Measurements from ENCODE around the gene TRIM65.
A peak's percentile ranks its signal among the peaks of the same experiment; 100 is the strongest.

The TRIM65 gene

DNA sequence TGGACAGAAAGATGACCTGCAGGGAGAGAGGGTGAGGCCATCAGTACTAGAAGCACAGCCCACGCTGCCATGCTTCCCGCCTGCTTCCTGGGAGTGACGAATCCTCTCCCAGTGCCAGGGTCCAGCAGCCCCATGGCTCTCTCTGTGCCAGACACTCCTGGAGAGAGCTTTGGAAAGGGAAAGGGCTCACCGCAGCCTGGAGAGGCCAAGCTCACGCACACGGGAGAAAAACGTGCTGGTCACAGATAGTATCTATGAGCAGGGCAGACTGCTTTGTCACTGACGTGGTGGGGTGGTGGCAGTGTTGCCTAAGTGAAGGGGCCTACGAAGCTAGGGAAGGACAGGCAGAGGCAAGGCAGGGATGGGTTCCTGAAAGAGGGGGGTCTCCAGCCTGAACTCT lies 47.0 kb downstream of the TRIM65 start:
- no peak for DNase-seq

DNA sequence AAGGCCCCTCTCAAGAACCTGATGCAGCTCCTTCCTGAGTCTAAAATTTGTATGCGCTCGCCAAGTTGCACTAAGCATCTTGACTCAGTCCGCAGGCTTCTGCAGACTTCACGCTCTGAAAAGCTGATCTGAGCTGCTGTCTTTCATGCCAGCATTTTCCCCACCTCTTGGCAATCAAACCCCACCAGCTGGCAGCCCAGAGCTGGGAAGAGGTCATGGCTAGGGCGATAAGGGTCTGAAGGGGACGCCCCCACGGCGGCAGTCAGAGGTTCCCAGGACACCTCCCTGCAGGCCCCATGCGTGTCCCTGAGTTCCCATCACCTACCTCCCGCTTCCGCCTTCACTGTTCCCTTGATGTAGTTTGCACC lies 47.5 kb downstream of the TRIM65 start:
- no peak for DNase-seq

DNA sequence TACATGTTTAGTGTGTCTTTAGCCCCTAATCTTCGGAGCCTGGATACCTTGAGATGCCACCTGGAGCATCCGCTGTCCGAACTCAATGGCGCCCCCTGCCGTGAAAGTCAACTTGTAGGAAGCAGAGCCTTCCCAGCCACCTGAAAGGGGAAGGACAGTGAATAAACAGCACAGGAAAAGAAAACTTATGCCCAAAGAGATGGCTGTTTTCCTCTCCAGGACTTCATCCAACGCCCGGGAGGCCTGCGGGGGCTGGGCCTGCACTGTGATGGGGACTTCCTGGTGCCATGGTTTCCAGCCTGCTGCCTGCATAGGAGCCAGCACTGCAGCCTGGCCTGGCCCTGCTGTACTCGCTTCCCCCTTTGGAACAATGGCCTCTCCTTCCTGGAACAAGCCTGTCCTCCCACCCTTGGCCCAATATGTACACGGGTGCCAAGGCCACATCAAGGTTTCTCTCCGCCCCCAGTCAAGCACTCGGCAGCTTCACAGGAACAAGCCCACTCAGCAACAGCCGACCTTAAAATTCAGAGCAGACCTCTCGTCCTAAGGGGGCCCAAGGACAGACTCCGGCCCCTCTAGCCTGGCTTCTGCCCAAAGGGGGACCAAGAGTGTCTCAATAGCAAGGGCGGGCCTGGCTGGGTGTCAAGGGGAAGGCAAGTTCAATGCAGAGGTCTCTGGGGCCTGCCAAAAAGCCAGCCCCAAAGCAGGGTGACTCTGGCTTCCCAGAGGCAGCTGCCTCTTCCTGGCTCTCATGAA lies 48.0 kb downstream of the TRIM65 start:
- DNase-seq, result peak; percentile 41 to 62

DNA sequence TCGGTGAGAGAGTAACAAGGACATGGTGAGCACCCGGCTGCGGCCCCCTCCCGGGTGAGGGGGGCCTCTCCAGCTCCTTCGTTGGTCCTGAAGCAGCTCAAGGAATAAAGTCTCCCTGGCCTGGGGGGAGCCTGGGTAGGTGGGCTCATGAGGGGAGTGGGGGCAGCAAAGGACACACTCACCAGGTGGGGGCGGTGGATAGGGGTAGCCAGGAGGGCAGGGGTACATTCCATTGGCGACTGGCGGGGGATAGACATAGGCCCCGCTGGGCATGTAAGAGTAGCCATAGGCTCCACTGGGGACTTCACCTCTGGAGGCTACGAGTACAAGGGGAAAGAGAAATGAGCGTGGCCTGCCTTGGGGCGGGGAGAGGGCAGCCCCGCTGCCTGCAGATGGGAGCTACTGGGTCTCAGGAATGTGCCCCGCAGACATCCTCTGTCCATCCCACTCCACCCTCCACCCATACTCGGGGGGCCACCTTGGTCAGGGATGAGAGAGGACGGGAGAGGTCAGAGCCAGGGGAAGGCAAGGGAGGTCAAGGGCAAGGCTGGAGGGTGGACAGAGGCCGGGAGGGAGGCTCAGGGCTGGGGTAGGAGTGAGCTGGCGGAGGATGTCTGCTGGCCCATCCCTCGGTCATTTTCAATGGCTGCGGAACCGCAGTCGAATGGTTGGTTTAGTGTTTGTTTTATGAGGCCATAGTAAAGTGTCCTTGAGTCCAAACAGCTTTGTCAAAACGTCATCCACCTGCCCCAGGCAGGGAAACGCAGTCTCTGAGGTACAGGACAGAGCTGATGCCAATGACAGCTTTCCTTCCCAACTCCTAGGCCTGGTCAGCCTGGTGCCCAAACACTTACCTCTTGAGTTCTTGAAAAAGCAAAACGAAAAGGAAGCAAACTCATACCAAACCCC lies 48.9 kb downstream of the TRIM65 start:
- no peak for DNase-seq

DNA sequence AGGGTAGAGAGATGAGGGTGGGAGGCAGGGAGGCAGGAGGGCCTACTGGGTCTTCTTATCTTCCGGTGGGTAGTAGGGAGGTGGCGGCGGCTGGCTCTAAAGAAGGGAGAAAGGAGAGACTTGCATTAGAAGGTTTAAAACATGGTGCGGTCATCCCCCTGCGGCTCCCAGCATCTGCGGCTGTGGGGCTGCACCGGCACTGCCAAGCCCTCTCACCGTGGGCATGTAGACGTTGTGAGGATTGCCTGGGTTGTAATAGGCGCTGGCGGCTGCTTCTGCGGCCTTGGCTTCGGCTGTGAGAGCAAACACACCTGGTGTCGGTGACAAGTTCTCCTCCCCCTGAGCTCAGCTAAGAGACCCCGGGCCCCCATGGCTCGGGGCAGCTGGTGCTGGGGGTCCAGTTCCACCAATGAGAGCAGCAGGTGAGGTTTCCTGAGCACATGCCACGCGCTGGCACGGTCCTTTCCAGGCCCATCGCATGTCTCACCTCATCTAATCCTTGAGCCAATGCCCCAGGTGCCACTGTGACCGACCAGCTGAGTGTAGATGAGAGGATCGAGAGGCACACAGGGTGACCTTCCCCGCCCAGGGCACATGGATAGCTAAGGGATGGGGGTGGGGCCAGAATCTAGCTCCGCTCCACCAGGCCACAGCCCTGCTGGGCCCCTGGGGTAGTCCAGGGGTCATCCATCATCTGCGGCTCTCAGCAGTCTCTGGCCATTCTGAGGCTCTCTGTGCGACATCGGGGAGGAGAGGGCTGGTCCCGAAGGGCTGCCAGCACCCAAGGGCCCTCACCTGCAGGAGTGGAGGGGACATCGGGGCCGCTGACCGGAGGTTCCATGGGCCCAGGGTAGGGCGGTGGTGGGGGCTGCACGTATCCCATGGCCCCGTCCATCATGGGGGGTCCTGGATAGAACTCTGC lies 49.8 kb downstream of the TRIM65 start:
- no peak for DNase-seq

DNA sequence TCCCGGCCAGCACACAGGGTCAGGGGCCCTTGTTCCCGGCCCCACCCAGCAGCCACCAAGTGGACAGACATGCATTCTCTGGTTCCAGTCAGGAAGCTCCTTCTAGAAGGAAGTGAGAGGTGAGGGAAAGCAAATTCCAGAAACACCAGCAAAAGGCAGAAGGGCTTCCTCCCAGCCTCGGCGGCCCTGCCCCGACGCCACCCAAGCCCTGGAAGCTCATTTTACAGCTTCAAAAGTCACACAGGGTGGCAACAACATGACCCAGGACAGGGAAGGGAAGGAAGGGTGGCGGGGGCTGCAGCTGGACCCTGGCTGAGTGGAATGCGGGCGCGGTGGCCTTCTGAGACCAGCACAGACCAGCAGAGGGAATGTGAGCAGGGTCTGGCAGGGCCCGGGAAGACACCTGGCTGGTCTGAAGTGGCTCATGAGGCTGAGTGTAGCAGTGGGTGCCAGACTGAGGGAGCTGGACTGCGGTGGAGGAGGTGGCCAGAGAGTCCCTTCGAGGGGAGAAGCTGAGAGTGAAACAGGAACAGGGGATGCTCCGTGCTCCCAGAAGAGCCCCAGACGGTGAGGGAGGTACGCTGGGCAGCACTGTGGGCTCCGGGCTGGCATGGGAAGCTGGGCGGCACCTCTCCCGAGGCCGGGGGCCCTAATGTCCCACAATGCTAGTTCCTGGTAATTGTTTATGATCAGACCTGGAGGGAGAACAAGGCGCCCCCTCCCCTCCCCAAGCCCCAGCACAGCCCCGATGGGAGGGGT lies 50.6 kb downstream of the TRIM65 start:
- no peak for DNase-seq

DNA sequence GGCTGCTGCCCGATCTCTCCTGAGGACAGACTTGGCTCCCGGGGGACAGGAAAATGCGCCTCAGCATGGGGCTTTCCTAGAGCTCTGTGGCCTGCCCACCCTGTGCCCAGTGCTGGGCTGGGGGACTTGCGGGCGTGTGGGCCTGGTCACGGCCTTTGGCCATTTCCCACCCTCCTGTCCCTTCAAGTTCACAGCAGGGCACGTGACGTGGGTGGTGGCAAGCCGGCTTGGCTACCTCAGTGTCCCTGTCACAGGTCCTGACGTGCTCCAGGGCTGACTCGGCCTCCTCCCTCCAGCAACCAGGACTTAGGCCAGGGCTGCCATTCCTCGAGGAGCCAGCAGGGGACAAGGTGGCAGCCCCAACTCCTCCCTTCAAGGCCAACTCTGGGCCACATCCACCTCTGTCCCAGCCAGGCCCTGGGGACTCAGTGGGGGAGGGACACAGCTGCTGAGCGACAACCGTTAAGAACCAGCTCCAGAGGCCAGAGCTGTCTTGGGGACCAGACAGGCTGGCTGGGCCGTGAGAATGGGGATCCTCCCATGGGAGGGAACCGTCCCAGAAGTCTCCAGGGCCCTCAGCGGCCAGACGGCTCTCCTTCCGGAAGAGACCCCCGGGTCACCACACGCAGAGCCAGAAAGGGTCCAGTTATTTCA lies 51.6 kb downstream of the TRIM65 start:
- peak in 1 of 2 donors; percentile 64 for DNase-seq

DNA sequence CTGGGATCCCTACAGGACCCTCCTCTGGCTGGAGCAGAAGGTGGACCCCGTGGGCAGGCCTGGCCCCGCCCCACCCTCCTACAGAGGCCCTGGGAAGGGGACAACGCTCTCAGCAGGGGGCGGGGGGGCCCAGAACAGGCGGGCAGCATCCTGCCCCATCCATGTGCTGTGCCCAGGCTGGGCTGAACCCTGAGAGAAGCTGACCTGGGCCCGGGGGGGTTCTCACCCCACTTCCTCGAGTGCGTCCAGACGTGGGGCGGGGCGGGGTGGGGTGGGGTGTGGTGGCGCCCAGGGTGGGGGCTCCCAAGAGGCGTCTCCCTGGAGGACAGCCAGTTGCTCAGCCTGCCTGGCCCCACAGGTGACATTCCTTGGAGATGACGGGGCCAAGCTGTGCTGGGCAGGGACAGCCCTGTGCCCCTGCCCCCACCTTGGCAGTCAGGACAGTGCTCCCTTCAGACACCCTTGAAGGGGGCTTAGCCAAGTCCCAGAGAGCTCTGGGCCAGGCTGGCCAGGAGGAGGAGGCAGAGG lies 52.2 kb downstream of the TRIM65 start:
- DNase-seq, result no peak

DNA sequence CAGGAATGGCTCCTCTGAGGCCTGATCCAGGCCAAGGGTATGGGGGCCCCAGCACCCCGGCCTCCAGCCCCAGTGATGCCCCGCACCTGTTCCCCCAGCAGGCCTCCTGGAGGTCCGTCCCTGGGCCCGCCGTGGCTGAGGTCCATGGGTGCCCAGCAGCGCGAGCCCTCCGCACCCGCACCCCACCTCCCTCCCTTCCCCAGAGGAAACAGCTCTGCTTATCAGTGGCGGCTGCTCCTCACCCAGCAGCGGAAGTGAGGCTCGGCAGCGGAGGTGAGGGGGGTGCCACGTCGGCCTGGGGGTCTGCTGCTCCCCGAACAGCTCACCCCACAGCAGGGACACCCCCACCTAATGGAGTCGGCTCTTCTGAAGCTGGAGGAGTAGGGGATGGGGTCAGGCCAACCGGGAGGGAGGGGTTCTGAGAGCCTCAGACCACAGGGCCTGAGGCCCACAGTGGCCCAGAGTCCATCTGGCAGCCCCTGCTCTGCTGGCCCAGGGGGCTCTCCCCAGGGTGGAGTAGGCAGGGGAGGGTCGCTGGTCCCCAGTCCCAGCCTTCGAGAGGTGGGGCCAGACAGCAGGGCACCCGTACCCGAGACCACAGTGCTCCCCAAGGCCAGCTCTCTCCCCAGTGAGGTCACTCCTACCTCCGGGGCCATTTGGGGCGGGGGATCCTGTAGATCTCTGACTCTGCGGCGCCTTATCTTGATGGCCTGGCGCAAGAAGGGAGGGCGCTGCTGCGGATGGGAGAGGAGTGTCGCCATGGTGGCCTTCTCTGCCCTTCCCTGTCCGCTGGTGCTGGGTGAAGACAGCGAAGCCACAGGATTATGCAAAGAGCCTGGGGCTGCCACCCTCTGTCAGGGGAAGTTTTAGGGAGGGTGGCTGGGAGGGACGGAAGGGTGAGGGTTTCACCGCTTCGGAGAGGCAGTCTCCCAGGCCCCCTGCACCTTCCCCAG lies 52.9 kb downstream of the TRIM65 start, which contains the start of gene UNC13D:
Gene UNC13D (minus strand): TSS at position 828 of the 953 bp plus-strand sequence. CDS start 67 bp downstream, at position 761.
- DNase-seq, result no peak

DNA sequence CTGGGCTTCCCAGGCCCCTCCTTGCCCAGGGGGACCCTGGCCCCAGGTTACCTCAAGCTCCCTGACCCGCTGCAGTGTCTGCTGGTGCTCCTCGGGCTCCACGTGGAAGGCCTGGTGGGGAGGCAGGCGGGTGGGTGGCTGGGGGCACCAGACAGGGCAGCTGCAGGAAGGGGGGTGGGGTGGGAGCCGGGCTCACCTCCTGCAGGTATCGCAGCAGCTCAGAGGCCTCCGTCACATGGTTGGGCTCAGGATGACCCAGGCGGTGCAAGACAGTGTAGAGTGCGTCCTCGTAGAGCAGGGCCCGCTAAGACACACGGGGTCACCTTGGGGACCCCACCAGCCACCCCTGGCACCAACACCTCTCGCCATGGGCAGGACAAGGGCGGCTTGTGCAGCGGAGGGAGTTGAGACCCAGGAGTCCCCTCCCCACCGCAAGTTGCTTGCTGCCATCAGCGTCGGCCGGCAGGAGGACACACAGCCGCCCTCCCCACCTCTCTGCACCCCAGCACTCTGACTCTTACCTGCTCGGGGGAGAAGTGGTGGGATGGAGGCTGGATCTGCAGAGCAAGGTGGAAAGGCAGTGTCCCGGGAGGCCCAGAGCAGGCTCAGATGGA lies 53.7 kb downstream of the TRIM65 start:
- DNase-seq, result no peak

DNA sequence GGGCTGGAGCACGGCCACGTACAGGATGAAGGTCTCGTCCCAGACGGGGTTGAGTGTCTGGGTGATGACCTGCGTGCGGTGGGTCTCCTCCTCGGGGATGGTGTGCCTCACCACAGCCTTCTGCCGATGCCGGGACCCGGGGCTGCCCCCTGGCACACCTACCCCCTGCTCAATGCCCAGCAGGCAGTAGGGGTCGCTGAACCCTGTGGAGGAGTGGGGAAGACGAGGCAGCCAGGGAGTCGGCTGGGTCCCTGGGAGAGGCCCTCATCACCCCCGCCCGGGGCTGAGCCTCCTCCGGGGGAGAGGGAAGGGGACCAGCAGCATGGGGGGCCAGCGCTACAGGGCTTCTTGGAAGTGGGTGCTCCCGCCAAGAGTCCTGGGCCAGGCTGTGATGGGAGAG lies 54.3 kb downstream of the TRIM65 start:
- no peak for DNase-seq

DNA sequence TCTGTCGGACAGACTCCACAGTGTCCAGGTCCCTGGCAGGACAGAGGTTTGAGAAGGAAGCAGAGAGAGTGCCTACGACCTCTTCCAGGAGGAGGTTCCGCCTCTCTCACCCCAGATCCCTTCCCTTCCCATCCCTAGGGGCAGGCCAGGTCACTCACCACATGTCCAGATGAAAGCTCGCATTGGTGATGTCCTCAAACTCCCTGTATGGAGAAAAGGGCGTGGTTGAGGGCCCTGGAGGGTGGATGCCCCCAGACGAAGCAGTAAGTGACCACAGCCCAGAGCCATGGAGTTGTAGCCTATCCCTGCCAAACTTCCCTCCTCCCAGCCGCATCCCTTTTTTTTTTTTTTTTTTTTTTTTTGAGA lies 56.0 kb downstream of the TRIM65 start:
- no peak for DNase-seq

DNA sequence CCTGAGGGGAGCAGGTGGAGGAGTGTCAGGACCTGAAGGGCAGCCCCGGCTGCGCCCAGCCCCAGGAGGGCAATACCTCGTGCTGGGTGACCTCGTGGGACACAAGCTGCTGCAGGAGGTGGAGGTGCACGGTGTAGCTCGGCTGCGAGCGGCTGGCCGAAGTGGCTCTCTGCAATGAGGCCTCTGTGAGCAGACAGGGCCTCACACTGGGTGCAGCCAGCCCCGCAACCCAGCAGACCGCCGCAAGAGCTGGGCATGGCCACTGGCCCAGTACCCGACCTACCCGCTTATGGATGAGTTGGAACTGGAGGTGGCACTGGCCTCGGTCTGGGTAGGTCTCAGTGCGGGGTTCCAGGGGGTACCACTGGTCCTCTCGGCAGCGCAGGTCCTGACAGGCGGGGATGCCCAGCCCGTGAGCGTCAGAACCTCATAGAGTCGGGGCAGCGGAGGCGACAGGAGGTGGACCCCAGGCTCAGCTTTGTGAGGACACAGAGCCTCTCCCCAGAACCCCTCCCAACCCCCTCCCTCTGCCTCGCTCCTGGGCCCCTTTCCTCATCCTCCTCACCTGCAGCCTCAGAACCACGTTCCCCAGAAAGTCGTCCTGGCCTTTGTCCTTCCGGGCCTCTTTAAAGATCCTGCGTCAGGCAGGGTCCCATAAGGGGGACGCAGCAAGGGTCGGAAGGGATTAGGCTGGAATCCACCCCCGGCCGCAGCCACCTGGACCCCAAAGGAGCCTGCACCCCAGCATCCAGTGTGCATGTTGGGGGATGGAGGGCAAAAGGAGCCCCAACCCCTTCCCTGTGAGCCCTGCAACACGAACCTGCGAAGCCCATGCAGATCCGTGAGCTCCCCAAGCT lies 56.6 kb downstream of the TRIM65 start:
- DNase-seq, result no peak
